VCaP (cell line): ENCODE measurements around the gene TMEM63C.
A peak's percentile ranks its signal among the peaks of the same experiment; 100 is the strongest.

Experiments
- H3K27ac ChIP-seq: fragments of 450-650 bp; 2 replicates; pipeline ENCODE4 v1.5.1; 2017
- CTCF ChIP-seq: fragments of 450-650 bp; conservative IDR thresholded peaks from 2 replicates; pipeline ENCODE4 v1.5.1; 2017; ENCODE audit warnings: mild to moderate bottlenecking, moderate library complexity

The TMEM63C gene

GRCh38 chr14:77217551-77217950, 36.0 kb downstream of the TMEM63C start:
- no peak overlapping the region for H3K27ac ChIP-seq
- no peak for TF ChIP-seq CTCF

DNA sequence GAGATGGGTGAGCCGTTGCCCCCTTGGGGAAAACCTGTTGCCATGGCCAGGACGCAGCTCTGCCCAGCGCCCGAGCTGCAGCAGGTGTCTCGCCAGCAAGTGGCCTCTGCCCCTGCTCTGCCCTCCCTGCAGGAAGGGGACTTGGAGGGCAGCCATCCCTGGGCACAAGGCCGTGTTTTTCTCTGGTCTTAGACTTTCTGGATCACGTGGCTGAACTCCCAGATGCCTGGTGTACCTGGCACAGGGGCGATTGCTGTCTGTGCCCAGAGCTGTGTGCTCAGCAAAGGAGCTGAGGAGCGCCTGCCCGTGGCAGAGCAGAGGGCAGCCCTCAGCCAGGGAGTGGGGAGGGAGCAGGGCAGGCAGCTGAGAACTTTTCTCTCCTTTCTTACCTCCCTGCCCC, 38.0 kb downstream of the TMEM63C start:
- H3K27ac ChIP-seq, result peak overlapping the region; percentile 36; the same call in 1 of the 2 replicates
- TF ChIP-seq CTCF, result no peak

DNA sequence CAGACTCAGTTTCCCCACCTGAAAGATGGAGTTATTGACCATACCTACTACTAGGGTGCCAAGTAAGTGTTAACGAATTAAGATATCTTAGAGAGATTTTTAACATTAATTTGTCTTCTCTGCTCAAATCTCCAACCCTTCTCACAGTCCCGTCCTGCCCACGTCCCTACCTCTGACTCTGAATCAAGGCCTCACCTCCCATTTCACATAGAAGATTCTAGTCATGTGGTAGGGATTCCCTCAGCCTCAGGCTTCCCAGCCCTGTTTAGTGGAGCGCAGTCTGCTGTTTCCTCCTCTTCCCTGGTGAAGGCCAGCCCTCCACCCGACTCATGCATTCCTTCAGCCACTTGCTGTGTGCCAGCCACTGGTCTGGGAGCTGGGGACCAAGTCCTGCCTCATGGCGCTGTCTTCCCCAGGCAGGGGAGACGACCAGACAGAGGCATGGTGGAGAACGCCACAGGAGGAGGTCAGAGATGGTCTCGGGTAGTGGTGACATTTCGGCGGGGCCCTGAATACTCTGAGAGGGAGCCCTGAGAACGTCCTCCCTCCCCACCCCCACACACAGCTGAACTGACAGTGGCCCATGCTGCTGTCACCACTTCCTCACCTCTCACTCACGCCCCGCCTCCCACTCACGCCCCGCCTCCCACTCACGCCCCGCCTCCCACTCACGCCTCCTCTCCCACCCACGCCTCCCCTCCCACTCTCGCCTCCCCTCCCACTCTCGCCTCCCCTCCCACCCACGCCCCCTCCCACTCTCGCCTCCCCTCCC, 38.8 kb downstream of the TMEM63C start:
- no peak for TF ChIP-seq CTCF
- peak overlapping the region; percentile 36; the same call in 1 of the 2 replicates for H3K27ac ChIP-seq

- TF ChIP-seq CTCF, result no peak
- no peak overlapping the region for H3K27ac ChIP-seq
These were observed 39.8 kb downstream of the TMEM63C start for GRCh38 chr14:77221241-77221871.

GRCh38 chr14:77222546-77223225, 41.1 kb downstream of the TMEM63C start:
- H3K27ac ChIP-seq, result no peak overlapping the region
- TF ChIP-seq CTCF, result no peak

DNA sequence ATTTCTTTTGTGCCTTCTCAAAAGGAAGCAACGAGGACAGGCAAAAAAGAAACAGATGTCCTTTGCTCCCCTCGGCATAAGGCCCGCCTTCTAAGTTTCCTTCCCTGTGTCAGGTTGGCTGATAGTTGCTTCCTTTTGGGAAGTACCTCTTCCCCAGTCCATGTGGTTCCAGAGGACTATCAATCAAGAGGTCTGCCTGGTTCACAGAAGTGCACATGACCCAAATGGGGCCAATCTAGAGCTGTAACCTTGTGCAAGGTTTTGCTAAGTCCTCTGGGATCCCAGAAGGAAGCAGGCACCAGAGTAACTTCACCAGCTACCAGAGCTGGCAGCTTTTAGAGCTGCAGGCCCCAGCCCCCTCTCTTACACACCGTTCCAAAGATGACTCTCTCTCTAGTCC, 42.6 kb downstream of the TMEM63C start:
- TF ChIP-seq CTCF, result no peak
- H3K27ac ChIP-seq, result no peak overlapping the region

DNA sequence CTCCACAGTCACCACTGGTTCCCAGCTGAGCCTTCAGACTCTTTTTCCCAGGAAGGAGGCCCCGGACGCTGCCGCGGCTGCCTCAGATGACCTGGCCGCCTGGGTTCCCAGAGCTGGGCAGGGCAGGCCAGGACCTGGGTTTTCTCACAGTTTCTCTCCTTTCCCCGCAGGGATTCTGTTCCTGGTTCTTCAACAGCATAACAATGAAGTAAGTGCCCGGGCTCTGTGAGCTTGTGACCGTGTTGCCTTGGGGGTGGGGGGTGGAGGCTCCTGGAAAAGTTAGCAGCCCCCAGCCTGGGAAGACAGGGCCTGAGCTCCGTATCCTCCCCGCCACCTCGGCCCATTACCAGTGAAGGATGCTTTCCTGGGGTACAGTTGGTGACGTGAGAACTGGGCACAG, 43.7 kb downstream of the TMEM63C start:
- H3K27ac ChIP-seq, result no peak overlapping the region
- TF ChIP-seq CTCF, result no peak
